SU-DHL-6 (cell line): ENCODE data around the gene UCN3.

Experiments
- CTCF ChIP-seq: fragments of 200-600 bp; sonication (generic); IDR thresholded peaks from one replicate; pipeline ENCODE4 v1.5.1; 2017; ENCODE audit warnings: antibody characterized with exemption, mild to moderate bottlenecking, low read length, moderate library complexity; ENCODE audit not compliant: insufficient read depth, poor library complexity, severe bottlenecking
- EZH2phosphoT487 ChIP-seq: fragments of 200-600 bp; sonication (generic), shearing (Covaris generic); conservative IDR thresholded peaks from 2 replicates; pipeline ENCODE4 v1.6.1; 2018; ENCODE audit warnings: mild to moderate bottlenecking, antibody characterized with exemption, low read length, moderate library complexity, mixed read lengths

- TF ChIP-seq CTCF (no peak), EZH2phosphoT487 (no peak)
These were observed 21.7 kb upstream of the UCN3 start for GRCh38 chr10:5343092-5343491.
